K562 (cell line): ENCODE data around the gene HNRNPM. TPM values are rescaled to one million over a fixed set of nuclear protein-coding genes. Genes with fewer than 3 reads are reported as not detected.

Experiments used
- GTF2F1 ChIP-seq: IDR thresholded peaks from 2 replicates; pipeline ENCODE4 v1.6.1; 2011; ENCODE audit warnings: low read depth, low read length, improper control_type of control experiment
- HNRNPLL ChIP-seq: fragments of 200-400 bp; formaldehyde crosslinking; IDR thresholded peaks from 2 replicates; pipeline ENCODE4 v1.6.1; 2017; ENCODE audit warnings: low read length, low read depth, mild to moderate bottlenecking; ENCODE audit not compliant: poor library complexity, severe bottlenecking
- MEIS2 ChIP-seq: fragments of 450-650 bp; IDR thresholded peaks from 2 replicates; pipeline ENCODE4 v1.6.1; 2014; ENCODE audit warnings: mild to moderate bottlenecking; ENCODE audit not compliant: partially characterized antibody
- NR4A1 ChIP-seq, 2 experiments: fragments of 250-450 bp in 1 of 2; fragments of 450-650 bp in 1 of 2; sonication (Bioruptor Pico) in 1 of 2; IDR thresholded peaks; 2 replicates each; pipeline versions ENCODE4 v1.4.0 to v1.6.1; 2016 to 2020; ENCODE audit warnings: mild to moderate bottlenecking in 2 of 2, missing compliant biosample characterization in 1 of 2, missing genetic modification characterization in 1 of 2, moderate library complexity in 1 of 2
- RAD51 ChIP-seq: fragments of 450-650 bp; IDR thresholded peaks from 2 replicates; pipeline ENCODE4 v1.7.1; 2016; ENCODE audit warnings: low read depth, mild to moderate bottlenecking, borderline replicate concordance
- RBFOX2 ChIP-seq: fragments of 200-400 bp; formaldehyde crosslinking; IDR thresholded peaks from 2 replicates; pipeline ENCODE4 v1.6.1; 2017; ENCODE audit warnings: low read depth, mild to moderate bottlenecking, low read length, moderate library complexity
- RBM39 ChIP-seq: fragments of 200-400 bp; formaldehyde crosslinking; optimal IDR thresholded peaks from 2 replicates; pipeline ENCODE3; 2018; ENCODE audit warnings: low read depth, low read length
- TAF15 ChIP-seq: fragments of 200-400 bp; formaldehyde crosslinking; IDR thresholded peaks from 2 replicates; pipeline ENCODE4 v1.6.1; 2017; ENCODE audit warnings: mild to moderate bottlenecking, low read depth, low read length, moderate library complexity
- ZBTB7A ChIP-seq: IDR thresholded peaks from 2 replicates; pipeline ENCODE4 v1.6.1; 2011; ENCODE audit warnings: low read depth, mild to moderate bottlenecking, low read length, moderate library complexity, borderline replicate concordance; ENCODE audit not compliant: control insufficient read depth
- ZNF584 ChIP-seq: fragments of 200-800 bp; sonication (Bioruptor generic); IDR thresholded peaks from 2 replicates; pipeline ENCODE4 v1.6.1; 2016; ENCODE audit warnings: low read depth, mild to moderate bottlenecking, missing genetic modification characterization, missing compliant biosample characterization
- polyA plus RNA-seq, 8 experiments: library from polyadenylated mRNA; depleted of rRNA in 4 of 8; stranded (reverse) in 5 of 8; unstranded in 3 of 8; fragments of >200 nt; fragmentation: Nextera tagmentation in 2 of 8; fragmentation: Illumina TruSeq in 1 of 8; extraction: Ambion mirVana in 2 of 8; extraction: Trizol in 1 of 8; gene quantifications; 2 replicates each; pipeline versions ENCODE4 v1.2.1 to v1.2.3, GENCODE V29; 2011 to 2014; ENCODE audit warnings: inconsistent platforms in 1 of 8, missing spikeins in 1 of 8
- total RNA-seq, 7 experiments: library from RNA; depleted of rRNA in 6 of 7; stranded (reverse); fragments of >200 nt in 6 of 7; fragmentation: Illumina TruSeq in 2 of 7; extraction: Trizol in 2 of 7; gene quantifications; 2 replicates each; pipeline versions ENCODE4 v1.2.1 to v1.2.3, GENCODE V29; 2011 to 2021; ENCODE audit warnings: low replicate concordance in 1 of 7
- TF ChIP-seq, protein P1 (sequence below): sonication (generic); formaldehyde crosslinking; IDR thresholded peaks from 2 replicates; pipeline ENCODE4 v1.8.1; 2023; ENCODE audit warnings: mild to moderate bottlenecking, missing genetic modification reagents
- TF ChIP-seq, protein P2 (sequence below): fragments of 450-650 bp; IDR thresholded peaks from 2 replicates; pipeline ENCODE4 v1.7.1; 2018; ENCODE audit warnings: mild to moderate bottlenecking, low read depth; ENCODE audit not compliant: partially characterized antibody
- TF ChIP-seq, protein P3 (sequence below), 3 experiments: fragments of 200-800 bp in 1 of 3; fragments of 250-450 bp in 1 of 3; fragments of 450-650 bp in 1 of 3; sonication (Bioruptor Pico) in 1 of 3; sonication (Bioruptor generic) in 1 of 3; formaldehyde crosslinking in 1 of 3; IDR thresholded peaks; 2 replicates each; pipeline versions ENCODE4 v1.6.1 to v1.8.0; 2016 to 2022; ENCODE audit warnings: mild to moderate bottlenecking in 2 of 3, missing genetic modification characterization in 2 of 3, missing compliant biosample characterization in 1 of 3, moderate library complexity in 1 of 3

The HNRNPM gene
- total and polyA plus RNA-seq, 9 of the 15 experiments (the other 6 are each of a cell fraction or from before 2014, with no cell fraction given), result 11.1 to 340 (median 195) TPM

DNA sequence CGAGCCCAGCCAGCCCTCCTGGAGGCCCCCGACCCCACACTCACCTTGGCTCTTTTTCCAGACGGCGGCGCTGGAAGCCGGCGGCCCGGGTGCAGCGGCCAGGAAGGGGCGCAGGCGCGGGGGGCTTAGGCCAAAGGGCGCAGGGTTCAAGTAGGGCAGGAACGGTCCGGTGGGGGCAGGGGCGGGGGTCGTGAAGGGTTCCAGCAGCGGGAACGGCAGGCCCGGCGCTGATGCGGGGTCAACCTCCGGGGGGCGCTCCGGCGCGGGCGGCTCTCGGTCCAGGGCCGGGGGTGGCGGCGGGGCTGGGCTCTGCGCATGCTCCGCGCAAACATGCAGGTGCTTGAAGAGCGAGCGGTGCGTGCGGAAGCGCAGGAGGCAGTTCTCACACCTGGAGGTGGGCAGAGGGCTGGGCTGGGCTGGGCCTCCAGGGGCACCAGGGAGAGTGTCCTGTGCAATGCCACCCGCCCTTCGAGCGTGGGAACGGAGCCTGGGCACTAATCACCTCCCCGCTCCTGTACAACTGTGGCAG lies 66.9 kb downstream of the HNRNPM start (continued):
- TF ChIP-seq, protein P1, sequence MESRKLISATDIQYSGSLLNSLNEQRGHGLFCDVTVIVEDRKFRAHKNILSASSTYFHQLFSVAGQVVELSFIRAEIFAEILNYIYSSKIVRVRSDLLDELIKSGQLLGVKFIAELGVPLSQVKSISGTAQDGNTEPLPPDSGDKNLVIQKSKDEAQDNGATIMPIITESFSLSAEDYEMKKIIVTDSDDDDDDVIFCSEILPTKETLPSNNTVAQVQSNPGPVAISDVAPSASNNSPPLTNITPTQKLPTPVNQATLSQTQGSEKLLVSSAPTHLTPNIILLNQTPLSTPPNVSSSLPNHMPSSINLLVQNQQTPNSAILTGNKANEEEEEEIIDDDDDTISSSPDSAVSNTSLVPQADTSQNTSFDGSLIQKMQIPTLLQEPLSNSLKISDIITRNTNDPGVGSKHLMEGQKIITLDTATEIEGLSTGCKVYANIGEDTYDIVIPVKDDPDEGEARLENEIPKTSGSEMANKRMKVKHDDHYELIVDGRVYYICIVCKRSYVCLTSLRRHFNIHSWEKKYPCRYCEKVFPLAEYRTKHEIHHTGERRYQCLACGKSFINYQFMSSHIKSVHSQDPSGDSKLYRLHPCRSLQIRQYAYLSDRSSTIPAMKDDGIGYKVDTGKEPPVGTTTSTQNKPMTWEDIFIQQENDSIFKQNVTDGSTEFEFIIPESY (CRISPR knock-in tag), result peak; percentile 95
- TF ChIP-seq RBM39 (no peak), TAF15 (no peak), HNRNPLL (peak; percentile 7), RBFOX2 (peak; percentile 41; the same call in 1 of the 2 replicates), RAD51 (no peak), GTF2F1 (no peak), ZBTB7A (0 out of 2 replicates have a peak, but pooled peaks have one; percentile 33), NR4A1 (CRISPR knock-in tag; IDR thresholded peaks at IDR 0.05) (no peak), NR4A1 (tag; IDR thresholded peaks at IDR 0.05) (no peak), MEIS2 (no peak), ZNF584 (CRISPR knock-in tag) (no peak)
- TF ChIP-seq, protein P2, sequence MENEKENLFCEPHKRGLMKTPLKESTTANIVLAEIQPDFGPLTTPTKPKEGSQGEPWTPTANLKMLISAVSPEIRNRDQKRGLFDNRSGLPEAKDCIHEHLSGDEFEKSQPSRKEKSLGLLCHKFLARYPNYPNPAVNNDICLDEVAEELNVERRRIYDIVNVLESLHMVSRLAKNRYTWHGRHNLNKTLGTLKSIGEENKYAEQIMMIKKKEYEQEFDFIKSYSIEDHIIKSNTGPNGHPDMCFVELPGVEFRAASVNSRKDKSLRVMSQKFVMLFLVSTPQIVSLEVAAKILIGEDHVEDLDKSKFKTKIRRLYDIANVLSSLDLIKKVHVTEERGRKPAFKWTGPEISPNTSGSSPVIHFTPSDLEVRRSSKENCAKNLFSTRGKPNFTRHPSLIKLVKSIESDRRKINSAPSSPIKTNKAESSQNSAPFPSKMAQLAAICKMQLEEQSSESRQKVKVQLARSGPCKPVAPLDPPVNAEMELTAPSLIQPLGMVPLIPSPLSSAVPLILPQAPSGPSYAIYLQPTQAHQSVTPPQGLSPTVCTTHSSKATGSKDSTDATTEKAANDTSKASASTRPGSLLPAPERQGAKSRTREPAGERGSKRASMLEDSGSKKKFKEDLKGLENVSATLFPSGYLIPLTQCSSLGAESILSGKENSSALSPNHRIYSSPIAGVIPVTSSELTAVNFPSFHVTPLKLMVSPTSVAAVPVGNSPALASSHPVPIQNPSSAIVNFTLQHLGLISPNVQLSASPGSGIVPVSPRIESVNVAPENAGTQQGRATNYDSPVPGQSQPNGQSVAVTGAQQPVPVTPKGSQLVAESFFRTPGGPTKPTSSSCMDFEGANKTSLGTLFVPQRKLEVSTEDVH, result no peak
- TF ChIP-seq, protein P3, sequence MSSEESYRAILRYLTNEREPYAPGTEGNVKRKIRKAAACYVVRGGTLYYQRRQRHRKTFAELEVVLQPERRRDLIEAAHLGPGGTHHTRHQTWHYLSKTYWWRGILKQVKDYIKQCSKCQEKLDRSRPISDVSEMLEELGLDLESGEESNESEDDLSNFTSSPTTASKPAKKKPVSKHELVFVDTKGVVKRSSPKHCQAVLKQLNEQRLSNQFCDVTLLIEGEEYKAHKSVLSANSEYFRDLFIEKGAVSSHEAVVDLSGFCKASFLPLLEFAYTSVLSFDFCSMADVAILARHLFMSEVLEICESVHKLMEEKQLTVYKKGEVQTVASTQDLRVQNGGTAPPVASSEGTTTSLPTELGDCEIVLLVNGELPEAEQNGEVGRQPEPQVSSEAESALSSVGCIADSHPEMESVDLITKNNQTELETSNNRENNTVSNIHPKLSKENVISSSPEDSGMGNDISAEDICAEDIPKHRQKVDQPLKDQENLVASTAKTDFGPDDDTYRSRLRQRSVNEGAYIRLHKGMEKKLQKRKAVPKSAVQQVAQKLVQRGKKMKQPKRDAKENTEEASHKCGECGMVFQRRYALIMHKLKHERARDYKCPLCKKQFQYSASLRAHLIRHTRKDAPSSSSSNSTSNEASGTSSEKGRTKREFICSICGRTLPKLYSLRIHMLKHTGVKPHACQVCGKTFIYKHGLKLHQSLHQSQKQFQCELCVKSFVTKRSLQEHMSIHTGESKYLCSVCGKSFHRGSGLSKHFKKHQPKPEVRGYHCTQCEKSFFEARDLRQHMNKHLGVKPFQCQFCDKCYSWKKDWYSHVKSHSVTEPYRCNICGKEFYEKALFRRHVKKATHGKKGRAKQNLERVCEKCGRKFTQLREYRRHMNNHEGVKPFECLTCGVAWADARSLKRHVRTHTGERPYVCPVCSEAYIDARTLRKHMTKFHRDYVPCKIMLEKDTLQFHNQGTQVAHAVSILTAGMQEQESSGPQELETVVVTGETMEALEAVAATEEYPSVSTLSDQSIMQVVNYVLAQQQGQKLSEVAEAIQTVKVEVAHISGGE (CRISPR knock-in tag; IDR thresholded peaks at IDR 0.05), result no peak
